HG02943 (cell line): ENCODE measurements around the gene CMIP.

Experiments
- ATAC-seq: cut with Tn5 transposase; IDR thresholded peaks from one replicate; pipeline ENCODE4 v1.9.1; 2021; ENCODE audit warnings: mild to moderate bottlenecking, low read depth, moderate library complexity; ENCODE audit not compliant: unreplicated experiment

Gene CMIP

DNA sequence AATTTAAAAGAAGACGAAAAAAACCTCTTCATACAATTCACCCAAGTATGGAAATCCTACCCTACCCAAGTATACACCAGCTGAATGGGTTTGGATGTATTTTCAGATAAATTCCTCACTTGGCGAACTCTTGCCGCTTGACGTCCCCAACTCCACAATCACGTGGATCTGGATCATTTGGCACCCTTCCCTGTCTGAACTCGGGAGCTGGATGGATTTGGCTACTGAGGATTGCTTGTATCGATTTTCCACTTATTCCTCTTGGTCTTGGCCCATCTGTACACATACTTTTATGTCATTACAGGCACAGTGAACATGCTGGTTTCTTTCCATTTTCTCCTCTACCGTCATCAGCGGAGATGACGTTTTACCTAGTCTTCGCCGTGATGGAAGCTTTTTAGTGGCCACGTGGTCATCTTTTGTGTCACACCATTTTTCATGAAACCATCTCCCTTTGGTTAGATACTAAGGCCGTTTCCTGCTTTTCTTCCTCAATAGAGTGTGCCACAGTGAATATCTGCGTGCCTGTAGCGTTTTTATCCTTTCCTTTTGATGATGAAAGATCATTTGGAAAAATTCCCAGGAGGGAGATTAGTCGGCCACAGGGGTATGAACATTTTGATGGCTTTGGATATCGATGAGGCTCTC is 47.1 kb downstream of the CMIP start:
- no peak for ATAC-seq

GRCh38 chr16:81492311-81492761 is 47.7 kb downstream of the CMIP start:
- no peak for ATAC-seq

- no peak for ATAC-seq
These were observed 48.6 kb downstream of the CMIP start for GRCh38 chr16:81492965-81493754.

GRCh38 chr16:81493755-81494433 is 49.3 kb downstream of the CMIP start:
- ATAC-seq, result no peak

- no peak for ATAC-seq
These were observed 49.8 kb downstream of the CMIP start for GRCh38 chr16:81494434-81494806.

DNA sequence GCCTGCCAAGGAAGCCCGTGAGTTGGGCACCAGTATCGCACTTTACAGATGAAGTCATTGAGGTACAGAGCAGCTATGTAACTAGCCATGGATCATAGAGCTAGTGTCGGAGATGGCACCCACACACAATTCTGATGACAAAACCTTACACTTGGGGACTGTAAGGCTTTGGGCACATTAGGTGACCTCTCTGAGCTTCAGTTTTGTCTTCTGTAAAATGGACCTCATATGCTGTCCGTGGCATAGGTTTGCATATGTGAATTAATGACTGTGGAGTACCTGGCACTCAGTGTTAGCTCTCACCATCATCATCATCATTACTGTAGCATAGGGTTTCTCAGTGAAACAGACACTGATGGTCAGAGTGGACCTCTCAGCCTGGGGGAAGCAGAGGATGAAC is 50.3 kb downstream of the CMIP start:
- no peak for ATAC-seq

DNA sequence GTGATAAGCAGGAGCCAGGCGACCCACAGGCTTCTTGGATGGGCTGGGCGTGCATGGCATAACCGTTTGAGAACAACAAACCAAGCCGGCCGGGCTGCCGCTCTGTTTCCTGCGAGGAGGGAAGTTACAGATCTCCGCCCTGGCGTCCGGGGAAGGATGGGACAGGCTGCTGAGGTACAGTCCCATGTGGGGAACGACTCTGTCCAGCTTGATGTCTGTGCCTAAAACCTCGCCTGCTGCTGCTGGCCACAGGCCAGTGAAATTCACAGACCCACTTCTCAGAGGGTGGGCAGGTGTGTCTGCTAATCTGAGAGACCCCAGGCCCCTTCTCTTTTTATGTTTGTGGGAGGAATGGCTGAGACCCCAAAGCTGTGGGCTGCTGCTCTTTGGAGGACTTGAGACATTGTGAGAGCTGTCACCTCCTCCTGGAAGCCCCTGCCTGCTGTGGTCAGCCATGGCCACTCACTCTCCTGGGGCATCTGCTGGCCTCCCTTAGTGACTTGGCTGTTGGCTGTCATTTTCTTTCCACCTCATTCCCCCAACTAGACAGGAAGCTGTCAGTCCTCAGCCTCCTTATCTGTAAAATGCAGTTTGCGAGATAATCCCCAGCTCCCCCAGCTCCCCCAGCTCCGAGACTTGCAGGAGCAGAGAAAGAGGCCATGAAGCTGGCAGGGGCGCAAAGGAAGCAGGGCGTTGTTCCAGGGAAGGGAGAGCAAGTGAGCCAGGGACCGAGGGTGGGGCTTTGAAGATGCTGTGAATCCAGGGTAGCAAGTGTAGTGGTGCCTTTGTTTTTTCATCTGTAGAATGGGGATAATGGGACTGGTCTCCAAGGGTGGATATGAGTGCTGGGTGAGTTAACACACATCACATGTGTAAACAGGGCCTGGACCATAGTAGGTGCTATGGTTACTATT is 51.0 kb downstream of the CMIP start:
- no peak for ATAC-seq

DNA sequence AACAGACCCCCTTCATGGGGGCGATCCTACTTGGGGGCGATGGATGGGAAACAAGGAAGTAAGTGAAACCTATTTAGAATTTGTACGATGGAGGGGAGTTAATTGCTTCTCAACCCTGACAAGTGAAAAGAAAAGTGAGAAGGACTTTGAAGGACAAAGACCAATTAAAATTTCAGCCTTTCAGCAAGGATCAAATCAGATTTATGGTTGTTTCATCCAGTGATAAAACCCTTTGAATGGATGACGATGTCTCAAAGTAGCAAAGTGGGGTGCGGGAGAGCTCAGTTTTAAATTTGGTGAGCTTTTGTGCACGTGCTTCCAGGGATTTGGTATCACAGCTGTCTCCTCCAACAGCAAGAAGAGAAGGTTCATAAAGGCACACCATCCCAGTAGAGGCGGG is 51.7 kb downstream of the CMIP start:
- no peak for ATAC-seq

GRCh38 chr16:81496742-81497141 is 52.1 kb downstream of the CMIP start:
- ATAC-seq, result no peak

- no peak for ATAC-seq
These were observed 53.1 kb downstream of the CMIP start for GRCh38 chr16:81497690-81498089.

DNA sequence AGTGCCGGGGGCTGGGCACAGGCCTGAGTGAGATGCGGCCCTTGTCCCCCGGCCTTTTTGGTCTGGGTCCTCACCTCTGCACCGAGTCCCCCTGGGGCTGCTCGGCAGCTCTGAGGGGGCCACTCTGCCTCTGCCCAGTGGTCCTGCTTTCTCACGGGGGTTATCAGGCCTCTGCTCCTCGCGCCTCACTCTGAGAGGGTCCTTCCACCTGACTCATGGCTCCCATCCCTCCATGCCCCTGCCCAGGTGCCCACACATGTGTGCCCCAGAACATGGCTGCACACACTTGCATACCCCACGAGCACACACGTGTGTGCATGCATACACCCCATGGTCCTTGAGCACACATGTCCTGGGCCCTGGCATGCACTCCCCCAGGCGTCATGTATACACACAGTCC is 53.7 kb downstream of the CMIP start:
- no peak for ATAC-seq

GRCh38 chr16:81499576-81500380 is 55.2 kb downstream of the CMIP start:
- ATAC-seq, result no peak

DNA sequence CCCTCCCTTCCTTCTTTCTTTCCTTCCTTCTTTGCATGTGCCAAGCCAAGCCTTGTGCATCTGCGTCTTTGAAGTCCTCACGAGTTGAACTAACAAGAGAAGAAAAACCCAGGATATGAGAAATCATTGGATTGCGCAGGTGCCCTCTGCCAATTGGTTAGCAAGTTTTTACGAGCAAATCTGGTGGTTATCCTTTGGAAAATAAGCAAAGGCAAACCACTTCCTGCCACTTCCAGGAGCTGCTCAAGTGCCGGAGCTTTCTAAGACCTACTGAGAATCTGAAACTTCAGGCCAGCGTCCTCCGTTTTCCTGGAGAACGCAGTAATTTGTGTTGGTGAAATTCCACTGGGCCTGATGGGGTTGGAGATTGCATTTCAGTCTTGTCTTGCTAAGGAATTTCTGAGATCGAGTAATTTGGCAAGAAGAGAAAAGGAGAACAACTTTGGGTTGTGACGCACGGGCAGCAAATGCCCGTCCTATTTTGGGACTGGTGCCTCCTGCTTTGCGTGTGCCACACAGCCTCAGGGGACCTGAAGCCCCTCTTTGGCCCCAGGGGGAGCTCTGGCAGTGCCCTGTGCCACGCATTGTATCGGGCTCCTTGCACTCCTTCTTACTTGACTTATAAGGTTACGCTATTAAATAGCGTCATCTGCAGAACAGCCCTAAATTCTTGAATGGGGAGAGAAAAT is 56.4 kb downstream of the CMIP start:
- ATAC-seq, result no peak

GRCh38 chr16:81502396-81503070 is 57.9 kb downstream of the CMIP start:
- ATAC-seq, result no peak

- ATAC-seq, result no peak
These were observed 60.5 kb downstream of the CMIP start for GRCh38 chr16:81505011-81505661.

- no peak for ATAC-seq
These were observed 64.8 kb downstream of the CMIP start for GRCh38 chr16:81509404-81509803.

DNA sequence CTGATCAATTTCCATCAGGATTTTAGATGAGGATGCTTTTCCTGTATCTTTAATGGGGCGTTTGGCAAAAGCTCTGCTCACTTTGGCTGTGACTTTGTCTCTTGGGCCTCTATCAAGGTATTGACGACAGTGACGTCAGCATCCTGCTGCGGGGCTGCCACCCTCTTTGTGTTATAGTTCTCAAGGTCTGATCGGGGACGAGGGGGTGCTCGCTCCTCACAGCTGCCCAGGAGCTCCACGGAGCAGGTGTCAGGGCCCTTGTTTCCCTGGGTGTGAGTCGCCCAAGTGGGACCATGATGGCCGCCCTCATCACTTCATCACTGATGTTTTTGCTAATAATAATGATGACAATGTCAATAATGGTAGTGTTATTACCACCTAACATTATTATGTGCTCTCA is 65.4 kb downstream of the CMIP start:
- ATAC-seq, result no peak

DNA sequence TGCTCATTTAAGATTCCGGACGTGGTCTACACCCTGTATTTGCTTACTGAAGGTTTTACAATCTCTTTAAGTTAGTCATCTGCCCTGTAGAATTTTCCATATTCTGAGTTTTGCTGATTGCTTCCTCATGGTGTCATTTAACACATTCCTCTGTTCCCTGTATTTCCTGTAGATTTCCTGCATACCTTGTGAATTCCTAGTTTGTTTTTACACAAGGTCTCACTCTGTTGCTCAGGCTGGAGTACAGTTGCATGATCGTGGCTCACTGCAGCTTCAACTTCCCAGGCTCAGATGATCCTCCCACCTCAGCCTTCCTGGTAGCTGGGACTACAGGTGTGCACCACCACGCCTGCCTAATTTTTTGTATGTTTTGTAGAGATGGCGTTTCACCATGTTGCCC is 66.8 kb downstream of the CMIP start:
- ATAC-seq, result no peak
